GM21528 (cell line): ENCODE measurements around the gene MYO1E.
A peak's percentile ranks its signal among the peaks of the same experiment; 100 is the strongest.
"Not testable (repeated sequence)": the region's sequence is repeated elsewhere in the genome, so short reads cannot be mapped to it uniquely, and the experiment has no call there.

Experiments used
- ATAC-seq: cut with Tn5 transposase; IDR thresholded peaks from one replicate; pipeline ENCODE4 v1.9.1; 2021; ENCODE audit warnings: mild to moderate bottlenecking, moderate library complexity; ENCODE audit not compliant: unreplicated experiment, low FRiP score

Gene MYO1E

GRCh38 chr15:59388670-59389069, 16.0 kb upstream of the MYO1E start:
- no peak for ATAC-seq

- not testable (repeated sequence) for ATAC-seq
Observed at GRCh38 chr15:59387196-59387878, 14.7 kb upstream of the MYO1E start.

- ATAC-seq: no peak
Observed at GRCh38 chr15:59385171-59385570, 12.5 kb upstream of the MYO1E start.

- ATAC-seq: peak; percentile 57
Observed at GRCh38 chr15:59384507-59384906, 11.8 kb upstream of the MYO1E start.

- ATAC-seq: no peak
Observed at GRCh38 chr15:59380902-59381610, 8.4 kb upstream of the MYO1E start.

- no peak for ATAC-seq
Observed at GRCh38 chr15:59379531-59379930, 6.9 kb upstream of the MYO1E start.

- ATAC-seq: no peak
Observed at GRCh38 chr15:59378855-59379254, 6.2 kb upstream of the MYO1E start.

- no peak for ATAC-seq
Observed at GRCh38 chr15:59377924-59378323, 5.3 kb upstream of the MYO1E start.

- ATAC-seq: no peak
Observed at GRCh38 chr15:59376733-59377132, 4.1 kb upstream of the MYO1E start.

- ATAC-seq: no peak
Observed at GRCh38 chr15:59373215-59373614, 544 bp upstream of the MYO1E start.

- ATAC-seq: peak; percentile 42
Observed at GRCh38 chr15:59371458-59372351, 966 bp downstream of the MYO1E start.

GRCh38 chr15:59369597-59369996, 3.1 kb downstream of the MYO1E start:
- ATAC-seq: no peak

- no peak for ATAC-seq
Observed at GRCh38 chr15:59367022-59367451, 5.6 kb downstream of the MYO1E start.

- ATAC-seq: no peak
Observed at GRCh38 chr15:59366333-59367021, 6.2 kb downstream of the MYO1E start.

GRCh38 chr15:59364248-59364647, 8.4 kb downstream of the MYO1E start:
- ATAC-seq: no peak

- ATAC-seq: no peak
Observed at GRCh38 chr15:59362331-59362730, 10.3 kb downstream of the MYO1E start.

- no peak for ATAC-seq
Observed at GRCh38 chr15:59360896-59361295, 11.8 kb downstream of the MYO1E start.

GRCh38 chr15:59360305-59360704, 12.4 kb downstream of the MYO1E start:
- ATAC-seq: no peak

GRCh38 chr15:59355730-59356129, 16.9 kb downstream of the MYO1E start:
- ATAC-seq: no peak

GRCh38 chr15:59354417-59355031, 18.1 kb downstream of the MYO1E start:
- ATAC-seq: no peak
